Mammary epithelial cell (primary cell): ENCODE measurements around the gene KDM7A.

Experiments used
- EZH2 ChIP-seq: IDR thresholded peaks from 2 replicates; pipeline ENCODE4 v1.6.1; 2012; ENCODE audit warnings: low read length, inconsistent platforms, borderline replicate concordance
- TF ChIP-seq, protein P1 (sequence below), 2 donors: IDR thresholded peaks in 1 of 2; conservative IDR thresholded peaks in 1 of 2; 2 replicates each; pipeline ENCODE4 v1.5.1; 2011 to 2012; ENCODE audit warnings: inconsistent platforms in 2 of 2, low read length in 2 of 2, mild to moderate bottlenecking in 2 of 2, control low read depth in 1 of 2, low read depth in 1 of 2; ENCODE audit not compliant: insufficient read depth in 1 of 2; ENCODE audit errors: extremely low read depth in 1 of 2

DNA sequence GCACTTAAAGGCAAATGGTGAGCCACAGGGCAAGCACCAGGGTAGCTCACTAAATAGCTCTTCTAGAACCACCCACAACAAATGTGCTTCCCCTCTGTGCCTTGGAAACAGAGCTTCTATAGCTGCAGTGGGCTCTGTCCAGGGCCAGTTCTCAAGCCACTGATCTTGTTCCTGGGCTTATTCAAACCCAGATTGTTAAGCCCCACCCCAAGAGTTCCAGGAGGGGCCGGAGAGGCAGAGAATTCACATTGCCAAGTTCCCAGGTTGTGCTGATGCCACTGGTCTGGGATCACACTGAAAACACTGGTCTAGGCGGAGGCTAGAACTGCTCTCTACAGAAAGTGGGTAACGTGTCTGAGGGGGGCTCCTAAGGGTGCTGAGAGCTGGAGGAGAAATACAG, 15.4 kb upstream of the KDM7A start:
- TF ChIP-seq, protein P1, sequence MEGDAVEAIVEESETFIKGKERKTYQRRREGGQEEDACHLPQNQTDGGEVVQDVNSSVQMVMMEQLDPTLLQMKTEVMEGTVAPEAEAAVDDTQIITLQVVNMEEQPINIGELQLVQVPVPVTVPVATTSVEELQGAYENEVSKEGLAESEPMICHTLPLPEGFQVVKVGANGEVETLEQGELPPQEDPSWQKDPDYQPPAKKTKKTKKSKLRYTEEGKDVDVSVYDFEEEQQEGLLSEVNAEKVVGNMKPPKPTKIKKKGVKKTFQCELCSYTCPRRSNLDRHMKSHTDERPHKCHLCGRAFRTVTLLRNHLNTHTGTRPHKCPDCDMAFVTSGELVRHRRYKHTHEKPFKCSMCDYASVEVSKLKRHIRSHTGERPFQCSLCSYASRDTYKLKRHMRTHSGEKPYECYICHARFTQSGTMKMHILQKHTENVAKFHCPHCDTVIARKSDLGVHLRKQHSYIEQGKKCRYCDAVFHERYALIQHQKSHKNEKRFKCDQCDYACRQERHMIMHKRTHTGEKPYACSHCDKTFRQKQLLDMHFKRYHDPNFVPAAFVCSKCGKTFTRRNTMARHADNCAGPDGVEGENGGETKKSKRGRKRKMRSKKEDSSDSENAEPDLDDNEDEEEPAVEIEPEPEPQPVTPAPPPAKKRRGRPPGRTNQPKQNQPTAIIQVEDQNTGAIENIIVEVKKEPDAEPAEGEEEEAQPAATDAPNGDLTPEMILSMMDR (conservative IDR thresholded peaks at IDR 0.05 in 1 of 2, IDR thresholded peaks at IDR 0.05 in 1 of 2; ENCODE audit: extremely low read depth in 1 of 2, insufficient read depth in 1 of 2, low read depth in 1 of 2, low read length in 2 of 2), result no peak
- no peak for TF ChIP-seq EZH2
